GM12875 (cell line): ENCODE results near the gene MON1B.

Experiments
- H3K4me3 ChIP-seq: one replicate; pipeline ENCODE4 v1.5.1; 2011; ENCODE audit warnings: low read depth, low read length, control low read depth
- CTCF ChIP-seq: IDR thresholded peaks from 2 replicates; pipeline ENCODE4 v1.5.1; 2011; ENCODE audit warnings: low read depth, mild to moderate bottlenecking, control low read depth, inconsistent platforms, low read length, moderate library complexity, borderline replicate concordance; ENCODE audit not compliant: insufficient read depth

MON1B gene

GRCh38 chr16:77223184-77223583 is 32.2 kb downstream of the MON1B start:
- TF ChIP-seq CTCF = peak; percentile 50; the same call in 1 of the 2 replicates
- no peak overlapping the region for H3K4me3 ChIP-seq

GRCh38 chr16:77225182-77225581 is 34.2 kb downstream of the MON1B start:
- no peak overlapping the region for H3K4me3 ChIP-seq
- no peak for TF ChIP-seq CTCF

GRCh38 chr16:77227745-77228144 is 36.8 kb downstream of the MON1B start:
- no peak overlapping the region for H3K4me3 ChIP-seq
- TF ChIP-seq CTCF = no peak

GRCh38 chr16:77231047-77231446 is 40.1 kb downstream of the MON1B start:
- H3K4me3 ChIP-seq = no peak overlapping the region
- TF ChIP-seq CTCF = no peak

GRCh38 chr16:77233799-77234519 is 43.0 kb downstream of the MON1B start:
- no peak for TF ChIP-seq CTCF
- H3K4me3 ChIP-seq = no peak overlapping the region

- no peak for TF ChIP-seq CTCF
- no peak overlapping the region for H3K4me3 ChIP-seq
Measured at GRCh38 chr16:77234611-77235010, 43.6 kb downstream of the MON1B start.

GRCh38 chr16:77236063-77236511 is 45.1 kb downstream of the MON1B start:
- no peak overlapping the region for H3K4me3 ChIP-seq
- TF ChIP-seq CTCF = peak; percentile 98
